H1 (cell line): ENCODE data around the gene YARS1. TPM values are rescaled to one million over a fixed set of nuclear protein-coding genes. Genes with fewer than 3 reads are reported as not detected.

ENCODE experiments used
- BRCA1 ChIP-seq: IDR thresholded peaks from 2 replicates; pipeline ENCODE4 v1.6.1; 2012; ENCODE audit warnings: low read depth, low read length, improper control_type of control experiment
- CTBP2 ChIP-seq: IDR thresholded peaks from 2 replicates; pipeline ENCODE4 v1.7.0; 2011; ENCODE audit warnings: borderline replicate concordance, mild to moderate bottlenecking, moderate library complexity, mixed read lengths, low read length; ENCODE audit not compliant: insufficient read depth, insufficient read length
- EGR1 ChIP-seq: IDR thresholded peaks from 2 replicates; pipeline ENCODE4 v1.6.1; 2011; ENCODE audit warnings: low read depth, low read length, borderline replicate concordance
- GABPA ChIP-seq: IDR thresholded peaks from 2 replicates; pipeline ENCODE4 v1.6.1; 2011; ENCODE audit warnings: mild to moderate bottlenecking, low read length, moderate library complexity, borderline replicate concordance; ENCODE audit not compliant: insufficient read depth
- PHF8 ChIP-seq: fragments of 200-600 bp; sonication (generic); conservative IDR thresholded peaks from 2 replicates; pipeline ENCODE4 v1.7.1; 2012; ENCODE audit warnings: low read depth, mild to moderate bottlenecking, inconsistent platforms, low read length, moderate library complexity
- SAP30 ChIP-seq: fragments of 300-600 bp; sonication (generic); IDR thresholded peaks from 2 replicates; pipeline ENCODE4 v1.7.1; 2012; ENCODE audit warnings: low read length, moderate library complexity, mild to moderate bottlenecking, inconsistent platforms; ENCODE audit not compliant: insufficient read depth, insufficient replicate concordance
- SIRT6 ChIP-seq: IDR thresholded peaks from one replicate; pipeline ENCODE4 v1.7.1; 2012; ENCODE audit warnings: low read length, inconsistent platforms
- SRF ChIP-seq: IDR thresholded peaks from 2 replicates; pipeline ENCODE4 v1.6.1; 2011; ENCODE audit warnings: mild to moderate bottlenecking, low read depth, low read length, moderate library complexity
- polyA plus RNA-seq, 7 experiments: library from polyadenylated mRNA; depleted of rRNA in 3 of 7; stranded (reverse) in 5 of 7; unstranded in 2 of 7; fragments of >200 nt in 5 of 7; fragments of 200-250 nt in 2 of 7; gene quantifications; 1 replicate in 5 of 7; 2 replicates in 1 of 7; 4 replicates in 1 of 7; pipeline versions ENCODE4 v1.2.1 to v1.2.3, GENCODE V29; 2011 to 2013; ENCODE audit warnings: missing spikeins in 2 of 7, mixed read lengths in 2 of 7
- total RNA-seq: library from RNA; stranded (reverse); fragmentation: NEBNext Ultra II Directional; extraction: Animal tissue kit (Norgen Biotek cat#: 25700); gene quantifications from 2 replicates; pipeline ENCODE4 v1.2.1, GENCODE V29; 2021
- TF ChIP-seq, protein P1 (sequence below): fragments of 300-600 bp; sonication (generic); IDR thresholded peaks from 2 replicates; pipeline ENCODE4 v1.7.1; 2012; ENCODE audit warnings: low read length, moderate library complexity, mild to moderate bottlenecking, inconsistent platforms; ENCODE audit not compliant: insufficient replicate concordance

YARS1 gene
- total and polyA plus RNA-seq, 2 of the 8 experiments (the other 6 are each of a cell fraction or from before 2014, with no cell fraction given) = 47.1 to 226 TPM

DNA sequence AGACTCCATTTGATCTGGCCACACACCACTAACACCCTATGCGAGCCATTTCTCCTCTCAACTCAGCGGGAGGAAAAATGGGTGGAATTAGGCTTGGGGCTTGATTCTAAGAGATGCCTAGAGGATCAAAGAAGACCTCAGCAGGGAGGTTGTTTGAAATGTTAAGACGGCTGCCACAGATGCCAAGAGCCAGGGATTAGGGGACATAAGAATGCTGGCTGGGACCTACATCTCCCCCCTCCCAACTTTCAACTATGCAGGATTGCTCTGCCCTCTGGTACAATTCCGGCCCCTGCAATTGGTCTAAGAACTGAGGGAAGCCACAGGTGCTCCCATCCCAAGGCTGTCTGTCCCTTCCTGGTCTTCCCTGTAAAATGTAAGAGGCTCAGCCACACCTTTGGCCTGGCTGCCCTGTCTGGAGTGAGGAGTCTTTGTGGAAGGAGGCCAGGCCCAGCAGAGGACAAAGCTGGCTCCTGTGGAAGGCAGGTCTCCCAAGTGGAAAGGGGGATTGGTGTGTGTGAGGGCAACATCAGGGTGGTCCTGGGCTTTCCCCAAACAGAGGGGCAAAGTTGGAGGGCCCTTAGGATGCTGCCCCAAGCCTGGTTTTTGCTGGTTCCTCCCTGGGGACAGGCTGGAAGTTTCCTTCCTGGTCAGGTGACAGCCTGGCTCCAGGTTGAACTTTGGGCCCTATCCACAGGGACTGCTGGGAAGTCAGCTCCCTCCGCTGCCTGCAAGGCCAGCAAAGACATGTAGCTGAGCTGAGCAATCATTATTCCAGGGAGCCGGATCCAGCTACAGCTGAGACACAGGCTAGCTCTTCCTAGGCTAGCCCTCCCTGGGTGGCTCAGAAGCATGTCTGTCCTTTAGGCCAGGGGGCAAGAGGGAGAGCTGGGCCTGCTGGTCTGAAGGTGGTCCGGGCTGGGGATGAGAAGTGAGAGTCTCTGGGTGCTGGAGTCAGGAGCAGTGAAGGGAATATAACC lies 80.1 kb downstream of the YARS1 start (continued):
- TF ChIP-seq, protein P1, sequence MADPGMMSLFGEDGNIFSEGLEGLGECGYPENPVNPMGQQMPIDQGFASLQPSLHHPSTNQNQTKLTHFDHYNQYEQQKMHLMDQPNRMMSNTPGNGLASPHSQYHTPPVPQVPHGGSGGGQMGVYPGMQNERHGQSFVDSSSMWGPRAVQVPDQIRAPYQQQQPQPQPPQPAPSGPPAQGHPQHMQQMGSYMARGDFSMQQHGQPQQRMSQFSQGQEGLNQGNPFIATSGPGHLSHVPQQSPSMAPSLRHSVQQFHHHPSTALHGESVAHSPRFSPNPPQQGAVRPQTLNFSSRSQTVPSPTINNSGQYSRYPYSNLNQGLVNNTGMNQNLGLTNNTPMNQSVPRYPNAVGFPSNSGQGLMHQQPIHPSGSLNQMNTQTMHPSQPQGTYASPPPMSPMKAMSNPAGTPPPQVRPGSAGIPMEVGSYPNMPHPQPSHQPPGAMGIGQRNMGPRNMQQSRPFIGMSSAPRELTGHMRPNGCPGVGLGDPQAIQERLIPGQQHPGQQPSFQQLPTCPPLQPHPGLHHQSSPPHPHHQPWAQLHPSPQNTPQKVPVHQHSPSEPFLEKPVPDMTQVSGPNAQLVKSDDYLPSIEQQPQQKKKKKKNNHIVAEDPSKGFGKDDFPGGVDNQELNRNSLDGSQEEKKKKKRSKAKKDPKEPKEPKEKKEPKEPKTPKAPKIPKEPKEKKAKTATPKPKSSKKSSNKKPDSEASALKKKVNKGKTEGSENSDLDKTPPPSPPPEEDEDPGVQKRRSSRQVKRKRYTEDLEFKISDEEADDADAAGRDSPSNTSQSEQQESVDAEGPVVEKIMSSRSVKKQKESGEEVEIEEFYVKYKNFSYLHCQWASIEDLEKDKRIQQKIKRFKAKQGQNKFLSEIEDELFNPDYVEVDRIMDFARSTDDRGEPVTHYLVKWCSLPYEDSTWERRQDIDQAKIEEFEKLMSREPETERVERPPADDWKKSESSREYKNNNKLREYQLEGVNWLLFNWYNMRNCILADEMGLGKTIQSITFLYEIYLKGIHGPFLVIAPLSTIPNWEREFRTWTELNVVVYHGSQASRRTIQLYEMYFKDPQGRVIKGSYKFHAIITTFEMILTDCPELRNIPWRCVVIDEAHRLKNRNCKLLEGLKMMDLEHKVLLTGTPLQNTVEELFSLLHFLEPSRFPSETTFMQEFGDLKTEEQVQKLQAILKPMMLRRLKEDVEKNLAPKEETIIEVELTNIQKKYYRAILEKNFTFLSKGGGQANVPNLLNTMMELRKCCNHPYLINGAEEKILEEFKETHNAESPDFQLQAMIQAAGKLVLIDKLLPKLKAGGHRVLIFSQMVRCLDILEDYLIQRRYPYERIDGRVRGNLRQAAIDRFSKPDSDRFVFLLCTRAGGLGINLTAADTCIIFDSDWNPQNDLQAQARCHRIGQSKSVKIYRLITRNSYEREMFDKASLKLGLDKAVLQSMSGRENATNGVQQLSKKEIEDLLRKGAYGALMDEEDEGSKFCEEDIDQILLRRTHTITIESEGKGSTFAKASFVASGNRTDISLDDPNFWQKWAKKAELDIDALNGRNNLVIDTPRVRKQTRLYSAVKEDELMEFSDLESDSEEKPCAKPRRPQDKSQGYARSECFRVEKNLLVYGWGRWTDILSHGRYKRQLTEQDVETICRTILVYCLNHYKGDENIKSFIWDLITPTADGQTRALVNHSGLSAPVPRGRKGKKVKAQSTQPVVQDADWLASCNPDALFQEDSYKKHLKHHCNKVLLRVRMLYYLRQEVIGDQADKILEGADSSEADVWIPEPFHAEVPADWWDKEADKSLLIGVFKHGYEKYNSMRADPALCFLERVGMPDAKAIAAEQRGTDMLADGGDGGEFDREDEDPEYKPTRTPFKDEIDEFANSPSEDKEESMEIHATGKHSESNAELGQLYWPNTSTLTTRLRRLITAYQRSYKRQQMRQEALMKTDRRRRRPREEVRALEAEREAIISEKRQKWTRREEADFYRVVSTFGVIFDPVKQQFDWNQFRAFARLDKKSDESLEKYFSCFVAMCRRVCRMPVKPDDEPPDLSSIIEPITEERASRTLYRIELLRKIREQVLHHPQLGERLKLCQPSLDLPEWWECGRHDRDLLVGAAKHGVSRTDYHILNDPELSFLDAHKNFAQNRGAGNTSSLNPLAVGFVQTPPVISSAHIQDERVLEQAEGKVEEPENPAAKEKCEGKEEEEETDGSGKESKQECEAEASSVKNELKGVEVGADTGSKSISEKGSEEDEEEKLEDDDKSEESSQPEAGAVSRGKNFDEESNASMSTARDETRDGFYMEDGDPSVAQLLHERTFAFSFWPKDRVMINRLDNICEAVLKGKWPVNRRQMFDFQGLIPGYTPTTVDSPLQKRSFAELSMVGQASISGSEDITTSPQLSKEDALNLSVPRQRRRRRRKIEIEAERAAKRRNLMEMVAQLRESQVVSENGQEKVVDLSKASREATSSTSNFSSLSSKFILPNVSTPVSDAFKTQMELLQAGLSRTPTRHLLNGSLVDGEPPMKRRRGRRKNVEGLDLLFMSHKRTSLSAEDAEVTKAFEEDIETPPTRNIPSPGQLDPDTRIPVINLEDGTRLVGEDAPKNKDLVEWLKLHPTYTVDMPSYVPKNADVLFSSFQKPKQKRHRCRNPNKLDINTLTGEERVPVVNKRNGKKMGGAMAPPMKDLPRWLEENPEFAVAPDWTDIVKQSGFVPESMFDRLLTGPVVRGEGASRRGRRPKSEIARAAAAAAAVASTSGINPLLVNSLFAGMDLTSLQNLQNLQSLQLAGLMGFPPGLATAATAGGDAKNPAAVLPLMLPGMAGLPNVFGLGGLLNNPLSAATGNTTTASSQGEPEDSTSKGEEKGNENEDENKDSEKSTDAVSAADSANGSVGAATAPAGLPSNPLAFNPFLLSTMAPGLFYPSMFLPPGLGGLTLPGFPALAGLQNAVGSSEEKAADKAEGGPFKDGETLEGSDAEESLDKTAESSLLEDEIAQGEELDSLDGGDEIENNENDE = no peak
- no peak for TF ChIP-seq SRF
- no peak for TF ChIP-seq GABPA
- TF ChIP-seq BRCA1 = no peak
- TF ChIP-seq PHF8 = no peak
- TF ChIP-seq EGR1 = no peak
- no peak for TF ChIP-seq SAP30
- peak; percentile 63 for TF ChIP-seq CTBP2
- TF ChIP-seq SIRT6 = no peak
